ENCODE results near the gene PARD3B. TPM values are rescaled to one million over a fixed set of nuclear protein-coding genes. Genes with fewer than 3 reads are reported as not detected.

The PARD3B gene
- total and polyA plus RNA-seq, 2 experiments from 2014 or later, result 3.5 to 4.4 TPM

DNA sequence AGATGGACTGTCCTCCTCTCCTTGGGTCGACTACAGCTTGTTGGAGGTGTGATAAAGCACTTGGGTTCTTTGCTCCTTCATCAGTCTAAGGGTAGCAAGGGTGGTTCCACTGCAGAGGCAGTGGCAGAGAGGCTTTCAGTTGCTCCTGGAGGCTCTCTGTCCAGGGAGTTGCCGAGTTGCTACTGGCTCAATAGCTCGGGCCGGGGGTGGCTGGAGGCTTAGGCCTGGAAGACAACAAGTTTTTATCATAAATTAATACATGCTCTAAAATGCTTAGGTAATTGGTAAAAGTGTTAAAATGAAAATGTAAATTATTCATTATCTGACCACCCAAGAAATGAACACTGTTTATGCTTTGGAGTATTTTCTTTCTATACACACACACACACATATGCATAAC lies 975.0 kb downstream of the PARD3B start (continued):
- TF ChIP-seq, protein P1, sequence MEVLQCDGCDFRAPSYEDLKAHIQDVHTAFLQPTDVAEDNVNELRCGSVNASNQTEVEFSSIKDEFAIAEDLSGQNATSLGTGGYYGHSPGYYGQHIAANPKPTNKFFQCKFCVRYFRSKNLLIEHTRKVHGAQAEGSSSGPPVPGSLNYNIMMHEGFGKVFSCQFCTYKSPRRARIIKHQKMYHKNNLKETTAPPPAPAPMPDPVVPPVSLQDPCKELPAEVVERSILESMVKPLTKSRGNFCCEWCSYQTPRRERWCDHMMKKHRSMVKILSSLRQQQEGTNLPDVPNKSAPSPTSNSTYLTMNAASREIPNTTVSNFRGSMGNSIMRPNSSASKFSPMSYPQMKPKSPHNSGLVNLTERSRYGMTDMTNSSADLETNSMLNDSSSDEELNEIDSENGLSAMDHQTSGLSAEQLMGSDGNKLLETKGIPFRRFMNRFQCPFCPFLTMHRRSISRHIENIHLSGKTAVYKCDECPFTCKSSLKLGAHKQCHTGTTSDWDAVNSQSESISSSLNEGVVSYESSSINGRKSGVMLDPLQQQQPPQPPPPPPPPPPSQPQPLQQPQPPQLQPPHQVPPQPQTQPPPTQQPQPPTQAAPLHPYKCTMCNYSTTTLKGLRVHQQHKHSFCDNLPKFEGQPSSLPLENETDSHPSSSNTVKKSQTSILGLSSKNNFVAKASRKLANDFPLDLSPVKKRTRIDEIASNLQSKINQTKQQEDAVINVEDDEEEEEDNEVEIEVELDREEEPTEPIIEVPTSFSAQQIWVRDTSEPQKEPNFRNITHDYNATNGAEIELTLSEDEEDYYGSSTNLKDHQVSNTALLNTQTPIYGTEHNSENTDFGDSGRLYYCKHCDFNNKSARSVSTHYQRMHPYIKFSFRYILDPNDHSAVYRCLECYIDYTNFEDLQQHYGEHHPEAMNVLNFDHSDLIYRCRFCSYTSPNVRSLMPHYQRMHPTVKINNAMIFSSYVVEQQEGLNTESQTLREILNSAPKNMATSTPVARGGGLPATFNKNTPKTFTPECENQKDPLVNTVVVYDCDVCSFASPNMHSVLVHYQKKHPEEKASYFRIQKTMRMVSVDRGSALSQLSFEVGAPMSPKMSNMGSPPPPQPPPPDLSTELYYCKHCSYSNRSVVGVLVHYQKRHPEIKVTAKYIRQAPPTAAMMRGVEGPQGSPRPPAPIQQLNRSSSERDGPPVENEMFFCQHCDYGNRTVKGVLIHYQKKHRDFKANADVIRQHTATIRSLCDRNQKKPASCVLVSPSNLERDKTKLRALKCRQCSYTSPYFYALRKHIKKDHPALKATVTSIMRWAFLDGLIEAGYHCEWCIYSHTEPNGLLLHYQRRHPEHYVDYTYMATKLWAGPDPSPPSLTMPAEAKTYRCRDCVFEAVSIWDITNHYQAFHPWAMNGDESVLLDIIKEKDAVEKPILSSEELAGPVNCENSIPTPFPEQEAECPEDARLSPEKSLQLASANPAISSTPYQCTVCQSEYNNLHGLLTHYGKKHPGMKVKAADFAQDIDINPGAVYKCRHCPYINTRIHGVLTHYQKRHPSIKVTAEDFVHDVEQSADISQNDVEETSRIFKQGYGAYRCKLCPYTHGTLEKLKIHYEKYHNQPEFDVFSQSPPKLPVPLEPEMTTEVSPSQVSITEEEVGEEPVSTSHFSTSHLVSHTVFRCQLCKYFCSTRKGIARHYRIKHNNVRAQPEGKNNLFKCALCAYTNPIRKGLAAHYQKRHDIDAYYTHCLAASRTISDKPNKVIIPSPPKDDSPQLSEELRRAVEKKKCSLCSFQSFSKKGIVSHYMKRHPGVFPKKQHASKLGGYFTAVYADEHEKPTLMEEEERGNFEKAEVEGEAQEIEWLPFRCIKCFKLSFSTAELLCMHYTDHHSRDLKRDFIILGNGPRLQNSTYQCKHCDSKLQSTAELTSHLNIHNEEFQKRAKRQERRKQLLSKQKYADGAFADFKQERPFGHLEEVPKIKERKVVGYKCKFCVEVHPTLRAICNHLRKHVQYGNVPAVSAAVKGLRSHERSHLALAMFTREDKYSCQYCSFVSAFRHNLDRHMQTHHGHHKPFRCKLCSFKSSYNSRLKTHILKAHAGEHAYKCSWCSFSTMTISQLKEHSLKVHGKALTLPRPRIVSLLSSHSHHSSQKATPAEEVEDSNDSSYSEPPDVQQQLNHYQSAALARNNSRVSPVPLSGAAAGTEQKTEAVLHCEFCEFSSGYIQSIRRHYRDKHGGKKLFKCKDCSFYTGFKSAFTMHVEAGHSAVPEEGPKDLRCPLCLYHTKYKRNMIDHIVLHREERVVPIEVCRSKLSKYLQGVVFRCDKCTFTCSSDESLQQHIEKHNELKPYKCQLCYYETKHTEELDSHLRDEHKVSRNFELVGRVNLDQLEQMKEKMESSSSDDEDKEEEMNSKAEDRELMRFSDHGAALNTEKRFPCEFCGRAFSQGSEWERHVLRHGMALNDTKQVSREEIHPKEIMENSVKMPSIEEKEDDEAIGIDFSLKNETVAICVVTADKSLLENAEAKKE (CRISPR knock-in tag; IDR thresholded peaks at IDR 0.05), result no peak
- no peak for TF ChIP-seq NANOG (IDR thresholded peaks at IDR 0.05; ENCODE audit: borderline replicate concordance)

DNA sequence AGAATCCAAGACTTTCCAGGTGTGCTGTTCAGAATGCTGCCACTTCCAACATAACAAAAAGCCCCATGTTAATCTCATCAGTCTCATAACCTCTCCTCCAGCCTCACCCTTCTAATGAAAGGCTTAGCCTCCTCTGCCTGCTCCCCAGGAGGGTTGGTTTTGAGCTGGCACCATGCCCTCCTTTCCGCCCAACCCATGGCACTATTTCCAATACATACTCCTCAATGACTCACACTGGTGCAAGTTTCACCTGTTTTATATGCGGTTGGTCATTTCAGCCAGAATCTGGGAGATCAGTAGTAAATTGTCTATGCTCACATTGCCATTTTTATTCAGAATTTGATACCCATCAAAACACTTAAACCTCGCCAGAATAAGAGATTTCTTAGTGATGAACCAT lies 979.4 kb downstream of the PARD3B start:
- ATAC-seq, result no peak
- H3K9me3 Mint-ChIP-seq, result no peaks in the 10 kb centered on the region
- no peaks in the 10 kb centered on the region for H3F3A ChIP-seq (replicated peaks; ENCODE audit: low read depth)
- no peaks in the 10 kb centered on the region for H3K36me3 ChIP-seq (ENCODE audit: insufficient read depth)
- H3K27ac ChIP-seq (ENCODE audit: low read depth), result no peak overlapping the region
- H3K79me2 ChIP-seq (replicated peaks; ENCODE audit: insufficient read depth), result no peaks in the 10 kb centered on the region
- no peaks in the 10 kb centered on the region for H3K9me2 ChIP-seq (ENCODE audit: insufficient read depth)
- no peak overlapping the region for H3K4me3 Mint-ChIP-seq
- no peak for DNase-seq (ENCODE audit: low spot score)
- no peak overlapping the region for H3K4me3 ChIP-seq
- H3K36me3 Mint-ChIP-seq (ENCODE audit: low read depth), result no peaks in the 10 kb centered on the region
- H3K4me1 Mint-ChIP-seq, result no peaks in the 10 kb centered on the region
- H3K27me3 Mint-ChIP-seq (ENCODE audit: insufficient read depth, low read depth, poor library complexity), result no peaks in the 10 kb centered on the region
- H3K4me2 ChIP-seq, result no peak overlapping the region
- no peak overlapping the region for H3K27ac Mint-ChIP-seq
- no peaks in the 10 kb centered on the region for H4K20me1 ChIP-seq (replicated peaks; ENCODE audit: insufficient read depth)
- no peak overlapping the region for H2AFZ ChIP-seq
- H3K27me3 ChIP-seq (ENCODE audit: insufficient read depth), result no peaks in the 10 kb centered on the region
- H3K4me1 ChIP-seq (ENCODE audit: insufficient read depth), result no peaks in the 10 kb centered on the region
- TF ChIP-seq POLR2AphosphoS5 (IDR thresholded peaks at IDR 0.05; ENCODE audit: low read depth) (no peak), EZH2 (IDR thresholded peaks at IDR 0.05; ENCODE audit: low read depth, unreplicated experiment) (no peak), EZH2phosphoT487 (IDR thresholded peaks at IDR 0.05; ENCODE audit: unreplicated experiment) (no peak), ZNF331 (CRISPR knock-in tag; IDR thresholded peaks at IDR 0.05; ENCODE audit: low read depth) (no peak), STAT1 (IDR thresholded peaks at IDR 0.05; ENCODE audit: unreplicated experiment) (no peak), ZNF114 (CRISPR knock-in tag; IDR thresholded peaks at IDR 0.05) (no peak), NANOG (IDR thresholded peaks at IDR 0.05; ENCODE audit: borderline replicate concordance) (no peak)
- TF ChIP-seq, protein P1 (CRISPR knock-in tag; IDR thresholded peaks at IDR 0.05), result no peak
- TF ChIP-seq, protein P2, sequence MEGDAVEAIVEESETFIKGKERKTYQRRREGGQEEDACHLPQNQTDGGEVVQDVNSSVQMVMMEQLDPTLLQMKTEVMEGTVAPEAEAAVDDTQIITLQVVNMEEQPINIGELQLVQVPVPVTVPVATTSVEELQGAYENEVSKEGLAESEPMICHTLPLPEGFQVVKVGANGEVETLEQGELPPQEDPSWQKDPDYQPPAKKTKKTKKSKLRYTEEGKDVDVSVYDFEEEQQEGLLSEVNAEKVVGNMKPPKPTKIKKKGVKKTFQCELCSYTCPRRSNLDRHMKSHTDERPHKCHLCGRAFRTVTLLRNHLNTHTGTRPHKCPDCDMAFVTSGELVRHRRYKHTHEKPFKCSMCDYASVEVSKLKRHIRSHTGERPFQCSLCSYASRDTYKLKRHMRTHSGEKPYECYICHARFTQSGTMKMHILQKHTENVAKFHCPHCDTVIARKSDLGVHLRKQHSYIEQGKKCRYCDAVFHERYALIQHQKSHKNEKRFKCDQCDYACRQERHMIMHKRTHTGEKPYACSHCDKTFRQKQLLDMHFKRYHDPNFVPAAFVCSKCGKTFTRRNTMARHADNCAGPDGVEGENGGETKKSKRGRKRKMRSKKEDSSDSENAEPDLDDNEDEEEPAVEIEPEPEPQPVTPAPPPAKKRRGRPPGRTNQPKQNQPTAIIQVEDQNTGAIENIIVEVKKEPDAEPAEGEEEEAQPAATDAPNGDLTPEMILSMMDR (conservative IDR thresholded peaks at IDR 0.05; ENCODE audit: low read depth in 2 of 2), result no peak
